OCI-LY7 (cell line): ENCODE results near the gene CANT1. TPM values are rescaled to one million over a fixed set of nuclear protein-coding genes. Genes with fewer than 3 reads are reported as not detected.

Experiments
- BruUV-seq: library from RNA; stranded (reverse); fragments of 400-500 nt; replicated peaks from 2 replicates; lab custom pipeline; 2021; lab: Mats Ljungman, UMichigan
- CTCF ChIA-PET: fragments of 300-600 bp; sonication (Branson Sonifier 250); formaldehyde crosslinking; loops from one replicate; lab custom pipeline; 2022; ENCODE audit warnings: antibody characterized with exemption; ENCODE audit not compliant: unreplicated experiment; lab: Charles Lee
- POLR2A ChIA-PET: fragments of 300-600 bp; sonication (Branson Sonifier 250); formaldehyde crosslinking; loops from one replicate; lab custom pipeline; 2022; ENCODE audit warnings: antibody characterized with exemption; lab: Charles Lee
- DNase-seq: peaks from one replicate; pipeline ENCODE4 v3.0.0-alpha.2; 2015; ENCODE audit warnings: low spot score
- H2AFZ ChIP-seq: fragments of 200-600 bp; sonication (generic), shearing (Covaris generic); 2 replicates; pipeline ENCODE4 v1.6.1; 2014; ENCODE audit warnings: mild to moderate bottlenecking, antibody characterized with exemption, low read length, moderate library complexity
- H3K27ac ChIP-seq: fragments of 200-600 bp; sonication (generic); 2 replicates; pipeline ENCODE4 v1.5.1; 2014; ENCODE audit warnings: mixed run types, low read depth, mild to moderate bottlenecking, moderate library complexity, low read length, inconsistent platforms; ENCODE audit not compliant: poor library complexity, severe bottlenecking
- H3K36me3 ChIP-seq: fragments of 200-600 bp; sonication (generic); 2 replicates; pipeline ENCODE4 v1.6.1; 2014; ENCODE audit warnings: mild to moderate bottlenecking, antibody characterized with exemption, low read length, moderate library complexity, mixed read lengths; ENCODE audit not compliant: insufficient read depth
- H3K4me1 ChIP-seq: fragments of 200-600 bp; sonication (generic); 2 replicates; pipeline ENCODE4 v1.5.1; 2014; ENCODE audit warnings: mild to moderate bottlenecking, low read length; ENCODE audit not compliant: insufficient read depth, poor library complexity, severe bottlenecking
- H3K4me2 ChIP-seq: fragments of 200-600 bp; sonication (generic); 2 replicates; pipeline ENCODE4 v1.6.1; 2014; ENCODE audit warnings: mild to moderate bottlenecking, low read length
- H3K4me3 ChIP-seq: fragments of 200-600 bp; sonication (generic); 2 replicates; pipeline ENCODE4 v1.5.1; 2014; ENCODE audit warnings: mild to moderate bottlenecking, low read depth, low read length; ENCODE audit not compliant: poor library complexity, severe bottlenecking
- H3K79me2 ChIP-seq: fragments of 200-600 bp; sonication (generic); 2 replicates; pipeline ENCODE4 v1.6.1; 2016; ENCODE audit warnings: low read depth, mild to moderate bottlenecking, low read length, moderate library complexity, mixed read lengths; ENCODE audit not compliant: insufficient read depth
- H3K9me2 ChIP-seq: fragments of 200-600 bp; sonication (generic); 2 replicates; pipeline ENCODE4 v1.6.1; 2016; ENCODE audit warnings: mild to moderate bottlenecking, low read length, mixed read lengths; ENCODE audit not compliant: insufficient read depth
- H3K9me3 ChIP-seq: fragments of 200-600 bp; sonication (generic); 2 replicates; pipeline ENCODE4 v1.6.1; 2014; ENCODE audit warnings: mild to moderate bottlenecking, mixed run types, low read length, mixed read lengths
- H4K20me1 ChIP-seq: fragments of 200-600 bp; sonication (generic); 2 replicates; pipeline ENCODE4 v1.6.1; 2014; ENCODE audit warnings: mild to moderate bottlenecking, antibody characterized with exemption, low read length, moderate library complexity, mixed read lengths; ENCODE audit not compliant: insufficient read depth
- EZH2phosphoT487 ChIP-seq: fragments of 200-600 bp; sonication (generic); IDR thresholded peaks from 2 replicates; pipeline ENCODE4 v1.6.1; 2018; ENCODE audit warnings: low read depth, borderline replicate concordance, mild to moderate bottlenecking, mixed run types, antibody characterized with exemption, low read length, moderate library complexity, mixed read lengths
- intact Hi-C: fragments of 100-400 bp; cut with micrococcal nuclease; formaldehyde crosslinking; loops from one replicate; pipeline ENCODE4 v1.10.0; 2022; ENCODE audit not compliant: unreplicated experiment
- total RNA-seq, 2 experiments: library from RNA; depleted of rRNA in 1 of 2; stranded (reverse); fragments of >200 nt in 1 of 2; shearing (Covaris generic) in 1 of 2; gene quantifications; 2 replicates each; pipeline ENCODE4 v1.2.3, GENCODE V29; 2014 to 2022
- TF ChIP-seq, protein P1 (sequence below): fragments of 200-600 bp; sonication (generic); conservative IDR thresholded peaks from 2 replicates; pipeline ENCODE4 v1.5.1; 2014; ENCODE audit warnings: mild to moderate bottlenecking, antibody characterized with exemption, low read length, moderate library complexity, mixed read lengths

The CANT1 gene
- total RNA-seq, 2 experiments from 2014 or later, result 37.2 to 60.5 TPM

DNA sequence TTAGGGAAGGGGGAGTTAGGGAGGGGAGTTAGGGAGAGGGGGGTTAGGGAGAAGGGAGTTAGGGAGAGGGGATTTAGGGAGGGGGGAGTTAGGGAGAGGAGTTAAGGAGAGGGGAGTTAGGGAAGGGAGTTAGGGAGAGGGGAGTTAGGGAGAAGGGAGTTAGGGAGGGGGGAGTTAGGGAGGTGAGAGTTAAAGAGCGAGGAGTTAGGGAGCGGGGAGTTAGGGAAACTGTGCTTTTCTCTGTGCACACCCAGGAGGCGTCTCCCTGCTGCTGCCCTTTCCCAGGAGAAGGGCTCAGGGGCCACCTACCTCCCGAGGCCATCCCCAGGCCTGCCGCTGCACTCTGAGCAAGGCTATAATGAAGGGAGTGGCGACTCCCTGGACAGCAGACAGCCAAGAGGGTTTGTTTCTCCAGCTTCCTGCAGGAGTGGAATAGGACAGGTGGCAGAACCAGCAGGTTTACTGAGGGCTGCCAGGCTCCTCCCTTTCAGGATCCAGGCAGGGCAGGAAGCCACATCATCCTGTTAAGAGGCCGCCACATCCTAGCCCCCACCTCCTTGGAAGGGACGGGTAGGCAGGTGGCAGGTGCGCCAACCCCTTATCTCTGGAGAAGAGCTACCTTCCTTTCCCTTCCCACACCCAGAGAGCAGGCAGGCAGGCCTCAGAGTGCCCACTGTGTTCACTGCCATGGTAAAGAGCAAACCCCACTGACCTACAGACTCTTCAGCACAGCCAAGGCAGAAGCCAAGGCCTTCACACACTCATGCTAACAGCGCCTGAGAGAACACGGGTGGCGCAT is 4.3 kb downstream of the CANT1 start:
- no peak overlapping the region for H3K4me2 ChIP-seq
- no peak overlapping the region for H3K4me3 ChIP-seq
- H3K27ac ChIP-seq, result no peak overlapping the region
- ChIA-PET POLR2A (no interaction called here), CTCF (interaction anchor here (1.0 kb wide), 1 partner anchor 10 kb away, joined by 4 read pairs; no protein-coding TSS in a partner anchor)
- peaks cover 25% of the 10 kb centered on the region for H3K79me2 ChIP-seq
- no peak overlapping the region for H2AFZ ChIP-seq
- TF ChIP-seq, protein P1, sequence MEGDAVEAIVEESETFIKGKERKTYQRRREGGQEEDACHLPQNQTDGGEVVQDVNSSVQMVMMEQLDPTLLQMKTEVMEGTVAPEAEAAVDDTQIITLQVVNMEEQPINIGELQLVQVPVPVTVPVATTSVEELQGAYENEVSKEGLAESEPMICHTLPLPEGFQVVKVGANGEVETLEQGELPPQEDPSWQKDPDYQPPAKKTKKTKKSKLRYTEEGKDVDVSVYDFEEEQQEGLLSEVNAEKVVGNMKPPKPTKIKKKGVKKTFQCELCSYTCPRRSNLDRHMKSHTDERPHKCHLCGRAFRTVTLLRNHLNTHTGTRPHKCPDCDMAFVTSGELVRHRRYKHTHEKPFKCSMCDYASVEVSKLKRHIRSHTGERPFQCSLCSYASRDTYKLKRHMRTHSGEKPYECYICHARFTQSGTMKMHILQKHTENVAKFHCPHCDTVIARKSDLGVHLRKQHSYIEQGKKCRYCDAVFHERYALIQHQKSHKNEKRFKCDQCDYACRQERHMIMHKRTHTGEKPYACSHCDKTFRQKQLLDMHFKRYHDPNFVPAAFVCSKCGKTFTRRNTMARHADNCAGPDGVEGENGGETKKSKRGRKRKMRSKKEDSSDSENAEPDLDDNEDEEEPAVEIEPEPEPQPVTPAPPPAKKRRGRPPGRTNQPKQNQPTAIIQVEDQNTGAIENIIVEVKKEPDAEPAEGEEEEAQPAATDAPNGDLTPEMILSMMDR, result no peak
- no peak for TF ChIP-seq EZH2phosphoT487
- H3K36me3 ChIP-seq, result peaks cover 8% of the 10 kb centered on the region; the same call in 1 of the 2 replicates
- no peaks in the 10 kb centered on the region for H3K9me3 ChIP-seq
- H3K4me1 ChIP-seq, result peaks cover 22% of the 10 kb centered on the region
- BruUV-seq, result no TSS peak
- intact Hi-C loops, result no loop called here
- 0 out of 2 replicates have a peak, but pooled peaks cover 3% of the 10 kb centered on the region for H4K20me1 ChIP-seq
- H3K9me2 ChIP-seq, result no peaks in the 10 kb centered on the region
- no peak for DNase-seq

DNA sequence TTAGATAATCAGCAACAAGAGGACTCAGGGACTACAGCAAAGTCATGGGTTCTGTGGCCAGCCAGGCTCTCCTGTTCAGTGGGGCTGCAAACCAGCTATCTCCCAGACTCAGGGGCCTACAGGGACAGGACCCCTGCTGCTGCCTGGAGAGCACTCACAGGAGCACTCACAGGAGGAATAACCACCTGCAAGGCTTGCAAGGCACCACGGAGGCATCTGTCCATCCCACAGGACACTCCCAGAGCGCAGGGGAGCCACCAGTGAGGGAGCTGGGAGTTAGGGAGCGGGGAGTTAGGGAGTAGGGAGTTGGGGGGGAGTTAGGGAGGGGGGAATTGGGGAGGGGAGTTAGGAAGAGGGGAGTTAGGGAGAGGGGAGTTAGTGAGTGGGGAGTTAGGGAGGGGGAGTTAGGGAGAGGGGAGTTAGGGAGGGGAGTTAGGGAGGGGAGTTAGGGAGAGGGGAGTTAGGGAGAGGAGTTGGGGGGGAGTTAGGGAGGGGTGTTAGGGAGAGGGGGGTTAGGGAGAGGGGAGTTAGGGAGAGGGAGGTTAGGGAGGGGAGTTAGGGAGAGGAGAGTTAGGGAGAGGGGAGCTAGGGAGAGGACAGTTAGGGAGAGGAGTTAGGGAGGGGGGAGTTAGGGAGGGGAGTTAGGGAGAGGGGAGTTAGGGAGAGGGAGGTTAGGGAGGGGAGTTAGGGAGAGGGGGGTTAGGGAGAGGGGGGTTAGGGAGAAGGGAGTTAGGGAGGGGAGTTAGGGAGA is 5.7 kb downstream of the CANT1 start:
- H3K79me2 ChIP-seq, result peaks cover 19% of the 10 kb centered on the region
- BruUV-seq, result no TSS peak
- CTCF ChIA-PET, result interaction anchor here (0.6 kb wide), 1 partner anchor 32 kb away, joined by 3 read pairs; no protein-coding TSS in a partner anchor

More for the DNA sequence above, 5.7 kb downstream of the CANT1 start:
- TF ChIP-seq, protein P1, result no peak
- TF ChIP-seq EZH2phosphoT487, result no peak
- intact Hi-C loops, result no loop called here
- POLR2A ChIA-PET, result interaction anchor here (0.6 kb wide), 1 partner anchor 353 kb away, joined by 3 read pairs; no protein-coding TSS in a partner anchor
- no peak overlapping the region for H2AFZ ChIP-seq
- no peak overlapping the region for H3K27ac ChIP-seq
- H3K4me1 ChIP-seq, result peaks cover 15% of the 10 kb centered on the region
- H3K4me3 ChIP-seq, result no peak overlapping the region
- DNase-seq, result no peak
- H3K9me2 ChIP-seq, result no peaks in the 10 kb centered on the region
- H3K4me2 ChIP-seq, result no peak overlapping the region
- H4K20me1 ChIP-seq, result 0 out of 2 replicates have a peak, but pooled peaks cover 3% of the 10 kb centered on the region
- H3K9me3 ChIP-seq, result no peaks in the 10 kb centered on the region
- H3K36me3 ChIP-seq, result peaks cover 21% of the 10 kb centered on the region
